ENCODE results near the gene TIGD1.
"Not testable (repeated sequence)": the region's sequence is repeated elsewhere in the genome, so short reads cannot be mapped to it uniquely, and the experiment has no call there.

The TIGD1 gene

DNA sequence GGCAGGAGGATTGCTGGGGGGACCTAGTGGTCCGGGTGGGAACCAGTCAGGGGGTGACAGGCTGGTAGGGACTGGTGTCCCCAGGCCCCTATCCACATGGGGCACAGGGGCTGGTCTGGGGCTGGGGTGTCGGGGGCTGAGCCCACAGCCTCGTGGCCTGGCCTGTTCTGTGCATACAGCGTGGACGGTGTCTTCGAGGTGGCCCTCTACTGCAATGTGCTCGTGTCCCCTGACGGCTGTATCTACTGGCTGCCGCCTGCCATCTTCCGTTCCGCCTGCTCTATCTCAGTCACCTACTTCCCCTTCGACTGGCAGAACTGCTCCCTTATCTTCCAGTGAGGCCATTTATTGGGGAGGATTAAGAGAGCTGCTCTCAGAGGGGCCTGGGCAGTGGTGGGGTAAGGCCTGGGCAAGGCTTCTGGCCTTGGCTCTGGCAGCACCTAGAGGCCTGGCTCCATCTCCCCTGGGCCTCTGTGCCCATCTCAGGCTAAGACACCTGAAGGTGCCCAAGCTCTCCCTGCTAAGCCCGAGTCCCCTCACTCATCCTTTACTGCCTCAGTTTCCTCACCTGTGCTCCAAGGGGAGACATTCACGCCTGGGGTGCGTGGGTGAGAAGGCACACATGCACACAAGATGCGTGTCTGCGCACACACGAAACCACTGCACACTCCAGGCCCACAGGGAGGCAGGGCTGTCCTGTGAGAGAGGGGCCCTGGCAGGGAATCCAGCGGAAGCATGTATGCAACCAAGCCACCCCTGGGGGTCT, 9.0 kb downstream of the TIGD1 start:
- no peaks in the 10 kb centered on the region for H3K27me3 ChIP-seq (ENCODE audit: insufficient read depth, low read length)
- peaks cover 8% of the 10 kb centered on the region for H3K36me3 ChIP-seq (ENCODE audit: insufficient read depth, low read length)
- H3K4me3 ChIP-seq (ENCODE audit: low read length): no peak overlapping the region
- no peak overlapping the region for H2AFZ ChIP-seq (ENCODE audit: low read depth, low read length)
- no peaks in the 10 kb centered on the region for H3K4me1 ChIP-seq (ENCODE audit: insufficient read depth, low read length)
- peaks cover 4% of the 10 kb centered on the region for H3K9me3 ChIP-seq (ENCODE audit: low read length)

- Histone ChIP-seq H3K27me3 (ENCODE audit: insufficient read depth, low read length) (no peaks in the 10 kb centered on the region), H2AFZ (ENCODE audit: low read depth, low read length) (no peak overlapping the region), H3K4me1 (ENCODE audit: insufficient read depth, low read length) (no peaks in the 10 kb centered on the region), H3K4me3 (ENCODE audit: low read length) (no peak overlapping the region), H3K36me3 (ENCODE audit: insufficient read depth, low read length) (peaks cover 3% of the 10 kb centered on the region), H3K9me3 (ENCODE audit: low read length) (peaks cover 3% of the 10 kb centered on the region)
Measured at GRCh38 chr2:232540441-232541041, 9.8 kb downstream of the TIGD1 start.

- H3K4me3 ChIP-seq (ENCODE audit: low read length): no peak within 1 kb of the TSS
- no peaks in the 10 kb centered on the region for H3K27me3 ChIP-seq (ENCODE audit: insufficient read depth, low read length)
- H2AFZ ChIP-seq (ENCODE audit: low read depth, low read length): no peak within 1 kb of the TSS
- no peaks in the 10 kb centered on the region for H3K36me3 ChIP-seq (ENCODE audit: insufficient read depth, low read length)
- H3K4me1 ChIP-seq (ENCODE audit: insufficient read depth, low read length): no peaks in the 10 kb centered on the region
- H3K9me3 ChIP-seq (ENCODE audit: low read length): peaks cover 3% of the 10 kb centered on the region
Measured at GRCh38 chr2:232539298-232540231, 10.8 kb downstream of the TIGD1 start, which contains the start of gene CHRNG. Gene CHRNG, plus strand, starts transcription at chr2:232539692. Its CDS starts 56 bp downstream, at chr2:232539748.

GRCh38 chr2:232538671-232539070, 11.7 kb downstream of the TIGD1 start:
- Histone ChIP-seq H3K36me3 (ENCODE audit: insufficient read depth, low read length) (no peaks in the 10 kb centered on the region), H3K27me3 (ENCODE audit: insufficient read depth, low read length) (no peaks in the 10 kb centered on the region), H3K4me1 (ENCODE audit: insufficient read depth, low read length) (no peaks in the 10 kb centered on the region), H2AFZ (ENCODE audit: low read depth, low read length) (no peak overlapping the region), H3K4me3 (ENCODE audit: low read length) (no peak overlapping the region), H3K9me3 (ENCODE audit: low read length) (peaks cover 3% of the 10 kb centered on the region)

- Histone ChIP-seq H3K27me3 (ENCODE audit: insufficient read depth, low read length) (no peaks in the 10 kb centered on the region), H2AFZ (ENCODE audit: low read depth, low read length) (no peak overlapping the region), H3K36me3 (ENCODE audit: insufficient read depth, low read length) (no peaks in the 10 kb centered on the region), H3K4me3 (ENCODE audit: low read length) (no peak overlapping the region), H3K4me1 (ENCODE audit: insufficient read depth, low read length) (no peaks in the 10 kb centered on the region), H3K9me3 (ENCODE audit: low read length) (peaks cover 3% of the 10 kb centered on the region)
Measured at GRCh38 chr2:232537499-232537898, 12.9 kb downstream of the TIGD1 start.

GRCh38 chr2:232537079-232537478, 13.3 kb downstream of the TIGD1 start:
- no peak overlapping the region for H3K4me3 ChIP-seq (ENCODE audit: low read length)
- no peak overlapping the region for H2AFZ ChIP-seq (ENCODE audit: low read depth, low read length)
- H3K36me3 ChIP-seq (ENCODE audit: insufficient read depth, low read length): no peaks in the 10 kb centered on the region
- H3K4me1 ChIP-seq (ENCODE audit: insufficient read depth, low read length): no peaks in the 10 kb centered on the region
- H3K27me3 ChIP-seq (ENCODE audit: insufficient read depth, low read length): no peaks in the 10 kb centered on the region
- peaks cover 3% of the 10 kb centered on the region for H3K9me3 ChIP-seq (ENCODE audit: low read length)

DNA sequence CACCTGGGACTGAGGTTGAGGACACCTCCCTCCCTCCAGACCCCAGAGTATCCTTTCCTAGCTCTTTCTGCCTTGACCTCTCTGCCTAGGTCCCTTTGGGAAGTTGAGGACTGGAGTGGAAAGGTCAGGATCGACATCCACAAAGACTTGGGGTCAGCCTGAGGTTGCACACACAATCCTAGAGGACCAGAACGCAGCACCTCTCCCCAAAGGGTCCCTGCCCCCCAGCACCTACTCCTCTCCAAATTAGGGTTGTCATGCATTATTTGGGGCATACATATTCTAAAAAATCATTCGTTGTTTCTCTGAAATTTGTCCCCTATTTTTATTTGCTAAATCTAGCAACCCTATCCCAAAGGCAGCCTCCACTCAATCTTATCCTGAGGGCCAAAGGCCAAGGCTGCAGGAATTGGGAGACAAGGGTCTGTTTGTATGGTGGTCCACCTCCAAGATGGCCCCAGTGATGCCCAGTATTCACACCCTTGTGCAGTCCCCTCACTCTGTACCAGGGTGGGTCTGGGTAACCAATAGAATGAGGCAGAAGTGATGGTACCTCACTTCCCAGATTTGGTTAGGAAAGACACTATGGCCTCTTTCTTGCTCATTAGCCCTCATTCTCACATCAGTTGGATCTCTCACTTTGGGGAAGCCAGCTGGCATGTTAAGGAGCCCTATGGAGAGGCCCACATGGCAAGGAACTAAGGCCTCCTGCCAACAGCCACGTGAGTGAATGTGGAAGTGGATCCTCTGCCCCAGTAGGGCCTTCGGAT, 14.4 kb downstream of the TIGD1 start:
- no peaks in the 10 kb centered on the region for H3K27me3 ChIP-seq (ENCODE audit: insufficient read depth, low read length)
- H3K9me3 ChIP-seq (ENCODE audit: low read length): peaks cover 3% of the 10 kb centered on the region
- no peaks in the 10 kb centered on the region for H3K36me3 ChIP-seq (ENCODE audit: insufficient read depth, low read length)
- H3K4me1 ChIP-seq (ENCODE audit: insufficient read depth, low read length): no peaks in the 10 kb centered on the region
- H2AFZ ChIP-seq (ENCODE audit: low read depth, low read length): no peak overlapping the region
- H3K4me3 ChIP-seq (ENCODE audit: low read length): no peak overlapping the region

GRCh38 chr2:232534940-232535651, 15.3 kb downstream of the TIGD1 start:
- Histone ChIP-seq H3K4me1 (ENCODE audit: insufficient read depth, low read length) (no peaks in the 10 kb centered on the region), H3K36me3 (ENCODE audit: insufficient read depth, low read length) (no peaks in the 10 kb centered on the region), H3K4me3 (ENCODE audit: low read length) (no peak overlapping the region), H2AFZ (ENCODE audit: low read depth, low read length) (no peak overlapping the region), H3K9me3 (ENCODE audit: low read length) (peaks cover 3% of the 10 kb centered on the region), H3K27me3 (ENCODE audit: insufficient read depth, low read length) (no peaks in the 10 kb centered on the region)

GRCh38 chr2:232533944-232534710, 16.2 kb downstream of the TIGD1 start:
- Histone ChIP-seq H3K9me3 (ENCODE audit: low read length) (peaks cover 3% of the 10 kb centered on the region), H3K36me3 (ENCODE audit: insufficient read depth, low read length) (no peaks in the 10 kb centered on the region), H2AFZ (ENCODE audit: low read depth, low read length) (no peak overlapping the region), H3K4me3 (ENCODE audit: low read length) (no peak overlapping the region), H3K4me1 (ENCODE audit: insufficient read depth, low read length) (no peaks in the 10 kb centered on the region), H3K27me3 (ENCODE audit: insufficient read depth, low read length) (peaks cover 2% of the 10 kb centered on the region)

DNA sequence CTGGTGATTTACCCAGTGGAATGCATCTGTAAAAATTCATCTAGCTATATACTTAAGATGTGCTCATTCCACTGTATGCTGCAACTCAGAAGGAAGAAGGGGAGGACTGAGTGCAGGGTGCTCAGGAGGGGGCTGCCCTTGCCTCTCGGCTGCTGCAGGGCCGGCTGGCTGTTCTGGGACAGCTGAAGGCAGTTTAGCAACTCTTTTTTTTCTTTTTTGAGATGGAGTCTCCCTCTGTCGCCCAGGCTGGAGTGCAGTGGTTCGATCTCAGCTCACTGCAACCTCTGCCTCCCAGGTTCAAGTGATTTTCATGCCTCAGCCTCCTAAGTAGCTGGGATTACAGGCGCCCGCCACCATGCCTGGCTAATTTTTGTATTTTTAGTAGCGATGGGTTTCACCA, 17.5 kb downstream of the TIGD1 start:
- H3K27me3 ChIP-seq (ENCODE audit: insufficient read depth, low read length): peaks cover 12% of the 10 kb centered on the region
- H2AFZ ChIP-seq (ENCODE audit: low read depth, low read length); H3K4me1 ChIP-seq (ENCODE audit: insufficient read depth, low read length); H3K4me3 ChIP-seq (ENCODE audit: low read length); H3K9me3 ChIP-seq (ENCODE audit: low read length); H3K36me3 ChIP-seq (ENCODE audit: insufficient read depth, low read length): not testable (repeated sequence)

DNA sequence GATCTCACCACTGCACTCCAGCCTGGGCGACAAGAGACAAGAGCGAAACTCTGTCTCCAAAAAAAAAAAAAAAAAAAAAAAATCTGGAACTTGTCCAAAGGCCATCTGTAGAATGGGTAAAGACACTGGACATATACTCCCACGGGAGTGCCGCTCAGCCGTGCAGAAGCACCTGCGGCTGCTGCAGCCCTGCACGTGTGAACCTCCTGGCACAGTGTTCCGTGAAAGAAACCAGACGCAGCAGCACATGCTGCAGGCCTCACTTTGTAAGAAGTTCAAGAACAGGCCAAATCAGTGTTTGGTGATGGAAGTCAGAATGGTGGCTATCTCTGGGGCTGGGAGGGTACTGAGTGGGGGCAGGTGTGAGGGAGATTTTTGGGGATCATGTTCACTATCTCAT, 17.9 kb downstream of the TIGD1 start:
- peaks cover 3% of the 10 kb centered on the region for H3K9me3 ChIP-seq (ENCODE audit: low read length)
- no peak overlapping the region for H2AFZ ChIP-seq (ENCODE audit: low read depth, low read length)
- H3K4me3 ChIP-seq (ENCODE audit: low read length): no peak overlapping the region
- peaks cover 14% of the 10 kb centered on the region for H3K27me3 ChIP-seq (ENCODE audit: insufficient read depth, low read length)
- no peaks in the 10 kb centered on the region for H3K36me3 ChIP-seq (ENCODE audit: insufficient read depth, low read length)
- no peaks in the 10 kb centered on the region for H3K4me1 ChIP-seq (ENCODE audit: insufficient read depth, low read length)
